Spinal cord (tissue), 10 donors: ENCODE results near the gene DICER1. TPM values are rescaled to one million over a fixed set of nuclear protein-coding genes. Genes with fewer than 3 reads are reported as not detected.

Experiments used
- DNase-seq, 6 donors: peaks; one replicate each; pipeline versions ENCODE4 v3.0.0 to v3.0.0-alpha.2; 2013 to 2015; ENCODE audit warnings: low spot score in 6 of 6, low read depth in 4 of 6
- H3K27ac ChIP-seq: one replicate; pipeline ENCODE4 v1.5.1; 2013; ENCODE audit warnings: low read depth, low read length, control low read depth
- H3K27me3 ChIP-seq: one replicate; pipeline ENCODE4 v1.6.1; 2013; ENCODE audit warnings: low read length; ENCODE audit not compliant: control insufficient read depth, insufficient read depth
- H3K36me3 ChIP-seq: one replicate; pipeline ENCODE4 v1.6.1; 2013; ENCODE audit warnings: low read length; ENCODE audit not compliant: control insufficient read depth, insufficient read depth
- H3K4me1 ChIP-seq: one replicate; pipeline ENCODE4 v1.6.1; 2013; ENCODE audit warnings: low read length; ENCODE audit not compliant: control insufficient read depth, insufficient read depth
- H3K4me3 ChIP-seq: one replicate; pipeline ENCODE4 v1.5.1; 2013; ENCODE audit warnings: low read depth, low read length, control low read depth
- H3K9me3 ChIP-seq: one replicate; pipeline ENCODE4 v1.6.1; 2013; ENCODE audit warnings: low read length; ENCODE audit not compliant: control insufficient read depth, insufficient read depth
- WGBS: methylation state at CpG from one replicate; pipeline ENCODE4 v1.1.5; 2013; ENCODE audit warnings: missing lambda C conversion rate; ENCODE audit not compliant: insufficient coverage; 5-methylcytosine and 5-hydroxymethylcytosine counted together
- polyA plus RNA-seq, 2 donors: library from polyadenylated mRNA; unstranded; fragments of 120-200 nt; gene quantifications; one replicate each; pipeline ENCODE4 v1.2.1, GENCODE V29; 2013; ENCODE audit not compliant: insufficient read length in 2 of 2
- total RNA-seq, 2 donors: library from RNA; depleted of rRNA in 1 of 2; stranded (reverse); fragments of 120-200 nt in 1 of 2; fragments of >200 nt in 1 of 2; gene quantifications; one replicate each; pipeline versions ENCODE4 v1.2.3 to v1.2.4, GENCODE V29; 2013 to 2014
- donor health status: healthy.

DICER1 gene
- total and polyA plus RNA-seq, 4 donors: 36.7 to 136 (median 59.7) TPM

- DNase-seq: no peak
- H3K4me3 ChIP-seq: no peak overlapping the region
- H3K9me3 ChIP-seq: no peaks in the 10 kb centered on the region
- H3K27ac ChIP-seq: no peak overlapping the region
- WGBS: no CpG with 5 or more reads among the region's 3 CpGs
- peaks cover 4% of the 10 kb centered on the region for H3K36me3 ChIP-seq
- peaks cover 7% of the 10 kb centered on the region for H3K4me1 ChIP-seq
- no peaks in the 10 kb centered on the region for H3K27me3 ChIP-seq
Observed at GRCh38 chr14:95130549-95130948, 26.8 kb downstream of the DICER1 start.

GRCh38 chr14:95128140-95128539 is 29.2 kb downstream of the DICER1 start:
- Histone ChIP-seq H3K36me3 (peaks cover 8% of the 10 kb centered on the region), H3K4me1 (no peaks in the 10 kb centered on the region), H3K4me3 (no peak overlapping the region), H3K27me3 (no peaks in the 10 kb centered on the region), H3K9me3 (no peaks in the 10 kb centered on the region), H3K27ac (no peak overlapping the region)
- no peak for DNase-seq
- 86% methylated on average over 4 of the region's 4 CpGs for WGBS

- Histone ChIP-seq H3K9me3 (no peaks in the 10 kb centered on the region), H3K4me3 (no peak overlapping the region), H3K27ac (no peak overlapping the region), H3K36me3 (peaks cover 11% of the 10 kb centered on the region), H3K4me1 (no peaks in the 10 kb centered on the region), H3K27me3 (no peaks in the 10 kb centered on the region)
- WGBS: 100% methylated on average over 3 of the region's 4 CpGs
- DNase-seq: no peak
Observed at GRCh38 chr14:95127531-95127911, 29.8 kb downstream of the DICER1 start.

- Histone ChIP-seq H3K9me3 (no peaks in the 10 kb centered on the region), H3K4me3 (no peak overlapping the region), H3K4me1 (no peaks in the 10 kb centered on the region), H3K27me3 (no peaks in the 10 kb centered on the region), H3K27ac (no peak overlapping the region), H3K36me3 (peaks cover 11% of the 10 kb centered on the region)
- DNase-seq: no peak
- 89% methylated on average over 1 of the region's 1 CpG for WGBS
Observed at GRCh38 chr14:95126906-95127530, 30.3 kb downstream of the DICER1 start.

- WGBS: 80% methylated on average over 2 of the region's 4 CpGs
- Histone ChIP-seq H3K27me3 (no peaks in the 10 kb centered on the region), H3K4me1 (no peaks in the 10 kb centered on the region), H3K9me3 (no peaks in the 10 kb centered on the region), H3K36me3 (peaks cover 8% of the 10 kb centered on the region), H3K4me3 (no peak overlapping the region), H3K27ac (no peak overlapping the region)
- no peak for DNase-seq
Observed at GRCh38 chr14:95125915-95126314, 31.4 kb downstream of the DICER1 start.

- WGBS: no CpG with 5 or more reads among the region's 3 CpGs
- Histone ChIP-seq H3K9me3 (no peaks in the 10 kb centered on the region), H3K4me3 (no peak overlapping the region), H3K27me3 (no peaks in the 10 kb centered on the region), H3K36me3 (peaks cover 8% of the 10 kb centered on the region), H3K27ac (no peak overlapping the region), H3K4me1 (no peaks in the 10 kb centered on the region)
- DNase-seq: no peak
Observed at GRCh38 chr14:95125221-95125620, 32.1 kb downstream of the DICER1 start.

GRCh38 chr14:95123891-95124579 is 33.3 kb downstream of the DICER1 start:
- Histone ChIP-seq H3K27me3 (no peaks in the 10 kb centered on the region), H3K36me3 (peaks cover 8% of the 10 kb centered on the region), H3K9me3 (no peaks in the 10 kb centered on the region), H3K4me3 (no peak overlapping the region), H3K27ac (no peak overlapping the region), H3K4me1 (no peaks in the 10 kb centered on the region)
- 98% methylated on average over 6 of the region's 9 CpGs for WGBS
- peak in 1 of 6 donors; percentile 28 for DNase-seq

GRCh38 chr14:95122621-95122945 is 34.7 kb downstream of the DICER1 start:
- DNase-seq: peak in 1 of 6 donors; percentile 86
- Histone ChIP-seq H3K9me3 (no peaks in the 10 kb centered on the region), H3K4me3 (no peak overlapping the region), H3K27me3 (no peaks in the 10 kb centered on the region), H3K4me1 (no peaks in the 10 kb centered on the region), H3K36me3 (peaks cover 8% of the 10 kb centered on the region), H3K27ac (no peak overlapping the region)
- WGBS: no CpG with 5 or more reads among the region's 12 CpGs

- Histone ChIP-seq H3K9me3 (no peaks in the 10 kb centered on the region), H3K27ac (no peak overlapping the region), H3K36me3 (peaks cover 8% of the 10 kb centered on the region), H3K27me3 (no peaks in the 10 kb centered on the region), H3K4me3 (no peak overlapping the region), H3K4me1 (no peaks in the 10 kb centered on the region)
- no CpG with 5 or more reads among the region's 6 CpGs for WGBS
- DNase-seq: no peak
Observed at GRCh38 chr14:95121911-95122620, 35.3 kb downstream of the DICER1 start.

- Histone ChIP-seq H3K27me3 (no peaks in the 10 kb centered on the region), H3K9me3 (no peaks in the 10 kb centered on the region), H3K36me3 (peaks cover 7% of the 10 kb centered on the region), H3K4me3 (no peak overlapping the region), H3K27ac (no peak overlapping the region), H3K4me1 (no peaks in the 10 kb centered on the region)
- peak in 1 of 6 donors; percentile 30 for DNase-seq
- no CpG with 5 or more reads among the region's 1 CpG for WGBS
Observed at GRCh38 chr14:95119336-95119735, 38.0 kb downstream of the DICER1 start.
